ENCODE measurements around the gene ALG13. TPM values are rescaled to one million over a fixed set of nuclear protein-coding genes. Genes with fewer than 3 reads are reported as not detected.

ALG13 gene
- polyA plus RNA-seq, 2 of the 4 experiments (the other 2 are of a cell fraction): 43.0 to 136 TPM

DNA sequence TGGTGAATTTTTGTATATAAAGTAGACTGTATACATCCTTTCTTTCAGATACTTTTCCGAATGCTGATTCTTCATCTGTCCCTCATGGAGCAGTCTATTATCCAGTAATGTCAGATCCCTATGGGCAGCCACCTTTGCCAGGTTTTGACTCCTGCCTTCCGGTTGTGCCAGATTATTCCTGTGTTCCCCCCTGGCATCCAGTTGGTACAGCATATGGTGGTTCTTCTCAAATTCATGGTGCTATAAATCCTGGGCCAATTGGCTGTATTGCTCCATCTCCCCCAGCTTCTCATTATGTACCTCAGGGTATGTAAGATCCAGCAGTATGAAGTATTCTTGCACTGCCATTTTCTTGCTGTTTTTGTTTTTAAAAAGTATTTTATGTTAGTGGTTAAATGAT is 78.7 kb downstream of the ALG13 start:
- WGBS (ENCODE audit: missing lambda C conversion rate): 100% methylated on average over 2 of the region's 2 CpGs

DNA sequence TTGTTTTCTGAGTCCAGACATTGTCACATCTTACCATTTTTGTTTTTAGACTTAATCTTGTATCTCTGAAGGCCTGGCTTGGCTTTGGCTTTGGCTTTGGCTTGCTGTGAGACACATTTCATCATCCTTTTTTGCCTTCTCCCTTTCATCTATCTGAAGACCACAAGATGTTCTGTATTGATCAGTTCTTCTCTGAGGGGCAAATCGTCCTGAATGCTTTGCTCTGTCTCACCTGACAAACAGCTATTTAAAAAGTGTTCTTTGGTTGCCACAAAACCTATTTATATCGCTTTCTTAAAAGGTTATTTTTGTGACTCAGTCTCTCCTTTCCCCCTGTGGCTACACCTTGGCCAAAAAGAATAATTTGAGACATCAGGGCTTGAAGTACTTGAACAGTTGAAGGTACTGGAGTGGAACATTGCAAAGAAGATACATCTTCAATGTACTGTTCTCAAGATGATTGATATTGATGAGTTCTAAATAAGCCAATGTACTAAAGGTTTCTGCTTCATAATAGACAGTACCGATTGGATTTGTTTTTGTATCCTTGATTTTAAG is 80.7 kb downstream of the ALG13 start:
- WGBS (ENCODE audit: missing lambda C conversion rate): 81% methylated on average over 3 of the region's 3 CpGs
- Histone ChIP-seq H3K4me3 (no peak overlapping the region), H3K4me1 (no peaks in the 10 kb centered on the region), H3K9me3 (no peaks in the 10 kb centered on the region), H3K4me2 (no peak overlapping the region), H3K27ac (no peak overlapping the region)
- TF ChIP-seq HEYL (CRISPR knock-in tag; IDR thresholded peaks at IDR 0.05) (no peak), EP300 (IDR thresholded peaks at IDR 0.05) (no peak), EHF (CRISPR knock-in tag; IDR thresholded peaks at IDR 0.05) (no peak), CEBPB (IDR thresholded peaks at IDR 0.05) (no peak), CTCF (IDR thresholded peaks at IDR 0.05) (no peak), RNF2 (IDR thresholded peaks at IDR 0.05; ENCODE audit: borderline replicate concordance, low read depth) (no peak), CBX2 (IDR thresholded peaks at IDR 0.05; ENCODE audit: borderline replicate concordance, low read depth) (no peak), ESRRA (IDR thresholded peaks at IDR 0.05; ENCODE audit: borderline replicate concordance, low read length) (no peak), KDM1A (IDR thresholded peaks at IDR 0.05; ENCODE audit: low read depth) (no peak), POLR2AphosphoS2 (conservative IDR thresholded peaks at IDR 0.05; ENCODE audit: low read length) (no peak), BHLHE40 (IDR thresholded peaks at IDR 0.05; ENCODE audit: low read depth, low read length) (no peak), TP53 (CRISPR knock-in tag; IDR thresholded peaks at IDR 0.05) (no peak), ZNF302 (CRISPR knock-in tag; IDR thresholded peaks at IDR 0.05) (no peak), HOXA7 (CRISPR knock-in tag; IDR thresholded peaks at IDR 0.05) (no peak), GATA3 (IDR thresholded peaks at IDR 0.05; ENCODE audit: borderline replicate concordance) (no peak)
- TF ChIP-seq, protein P1, sequence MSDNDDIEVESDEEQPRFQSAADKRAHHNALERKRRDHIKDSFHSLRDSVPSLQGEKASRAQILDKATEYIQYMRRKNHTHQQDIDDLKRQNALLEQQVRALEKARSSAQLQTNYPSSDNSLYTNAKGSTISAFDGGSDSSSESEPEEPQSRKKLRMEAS (IDR thresholded peaks at IDR 0.05): no peak
- TF ChIP-seq, protein P2, sequence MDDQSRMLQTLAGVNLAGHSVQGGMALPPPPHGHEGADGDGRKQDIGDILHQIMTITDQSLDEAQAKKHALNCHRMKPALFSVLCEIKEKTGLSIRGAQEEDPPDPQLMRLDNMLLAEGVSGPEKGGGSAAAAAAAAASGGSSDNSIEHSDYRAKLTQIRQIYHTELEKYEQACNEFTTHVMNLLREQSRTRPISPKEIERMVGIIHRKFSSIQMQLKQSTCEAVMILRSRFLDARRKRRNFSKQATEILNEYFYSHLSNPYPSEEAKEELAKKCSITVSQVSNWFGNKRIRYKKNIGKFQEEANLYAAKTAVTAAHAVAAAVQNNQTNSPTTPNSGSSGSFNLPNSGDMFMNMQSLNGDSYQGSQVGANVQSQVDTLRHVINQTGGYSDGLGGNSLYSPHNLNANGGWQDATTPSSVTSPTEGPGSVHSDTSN (IDR thresholded peaks at IDR 0.05): no peak
- ATAC-seq: no peak
- no peak for DNase-seq (ENCODE audit: low read depth in 1 of 2, low spot score in 1 of 2)
- no peak for FAIRE-seq
- CTCF ChIA-PET: interaction anchor here (0.6 kb wide), 1 partner anchor 72 kb away, joined by 3 read pairs; no protein-coding TSS in a partner anchor
- POLR2A ChIA-PET: no interaction called here

More for the DNA sequence above, 78.7 kb downstream of the ALG13 start:
- no peak for ATAC-seq
- no peak overlapping the region for H3K4me2 ChIP-seq
- CTCF ChIA-PET: no interaction called here
- no peak for DNase-seq (ENCODE audit: low read depth in 1 of 2, low spot score in 1 of 2)
- no peaks in the 10 kb centered on the region for H3K4me1 ChIP-seq
- no peak for FAIRE-seq
- no peak overlapping the region for H3K27ac ChIP-seq
- H3K9me3 ChIP-seq: no peaks in the 10 kb centered on the region
- no peak overlapping the region for H3K4me3 ChIP-seq
- TF ChIP-seq KDM5A (IDR thresholded peaks at IDR 0.05) (no peak), KDM1A (IDR thresholded peaks at IDR 0.05; ENCODE audit: low read depth) (no peak), CTCF (IDR thresholded peaks at IDR 0.05) (no peak), EHF (CRISPR knock-in tag; IDR thresholded peaks at IDR 0.05) (no peak), NR3C1 (IDR thresholded peaks at IDR 0.05) (no peak)
- POLR2A ChIA-PET: no interaction called here

- ATAC-seq: no peak
- TF ChIP-seq MAFK (IDR thresholded peaks at IDR 0.05; ENCODE audit: partially characterized antibody) (no peak), POLR2A (IDR thresholded peaks at IDR 0.05; ENCODE audit: low read length) (no peak), GATA3 (IDR thresholded peaks at IDR 0.05; ENCODE audit: borderline replicate concordance) (no peak), FOSB (CRISPR knock-in tag; IDR thresholded peaks at IDR 0.05) (no peak), EHF (CRISPR knock-in tag; IDR thresholded peaks at IDR 0.05) (no peak), POLR2AphosphoS2 (conservative IDR thresholded peaks at IDR 0.05; ENCODE audit: low read length) (no peak), ZFP36 (IDR thresholded peaks at IDR 0.05; ENCODE audit: borderline replicate concordance, partially characterized antibody) (no peak), CEBPB (IDR thresholded peaks at IDR 0.05) (no peak), EHMT2 (IDR thresholded peaks at IDR 0.05; ENCODE audit: low read depth) (no peak)
- TF ChIP-seq, protein P3, sequence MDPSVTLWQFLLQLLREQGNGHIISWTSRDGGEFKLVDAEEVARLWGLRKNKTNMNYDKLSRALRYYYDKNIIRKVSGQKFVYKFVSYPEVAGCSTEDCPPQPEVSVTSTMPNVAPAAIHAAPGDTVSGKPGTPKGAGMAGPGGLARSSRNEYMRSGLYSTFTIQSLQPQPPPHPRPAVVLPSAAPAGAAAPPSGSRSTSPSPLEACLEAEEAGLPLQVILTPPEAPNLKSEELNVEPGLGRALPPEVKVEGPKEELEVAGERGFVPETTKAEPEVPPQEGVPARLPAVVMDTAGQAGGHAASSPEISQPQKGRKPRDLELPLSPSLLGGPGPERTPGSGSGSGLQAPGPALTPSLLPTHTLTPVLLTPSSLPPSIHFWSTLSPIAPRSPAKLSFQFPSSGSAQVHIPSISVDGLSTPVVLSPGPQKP (IDR thresholded peaks at IDR 0.05; ENCODE audit: low read depth, low read length): no peak
- 95% methylated on average over 1 of the region's 1 CpG for WGBS (ENCODE audit: missing lambda C conversion rate)
- Histone ChIP-seq H3K9me3 (no peaks in the 10 kb centered on the region), H3K4me2 (no peak overlapping the region), H3K4me3 (no peak overlapping the region), H3K4me1 (no peaks in the 10 kb centered on the region), H3K27ac (no peak overlapping the region)
- FAIRE-seq: peak; percentile 78
- POLR2A ChIA-PET: no interaction called here
- no peak for DNase-seq (ENCODE audit: low read depth in 1 of 2, low spot score in 1 of 2)
- CTCF ChIA-PET: no interaction called here
Measured at GRCh38 chrX:111778591-111778990, 97.6 kb downstream of the ALG13 start.

Data from A549 (cell line).